ENCODE data around the gene AKAP1. TPM values are rescaled to one million over a fixed set of nuclear protein-coding genes. Genes with fewer than 3 reads are reported as not detected.

The AKAP1 gene
- total and polyA plus RNA-seq, 9 donors = 20.0 to 45.2 (median 30.4) TPM

- TF ChIP-seq EP300 (IDR thresholded peaks at IDR 0.05) (no peak), POLR2A (IDR thresholded peaks at IDR 0.05) (no peak)
- TF ChIP-seq, protein P1, sequence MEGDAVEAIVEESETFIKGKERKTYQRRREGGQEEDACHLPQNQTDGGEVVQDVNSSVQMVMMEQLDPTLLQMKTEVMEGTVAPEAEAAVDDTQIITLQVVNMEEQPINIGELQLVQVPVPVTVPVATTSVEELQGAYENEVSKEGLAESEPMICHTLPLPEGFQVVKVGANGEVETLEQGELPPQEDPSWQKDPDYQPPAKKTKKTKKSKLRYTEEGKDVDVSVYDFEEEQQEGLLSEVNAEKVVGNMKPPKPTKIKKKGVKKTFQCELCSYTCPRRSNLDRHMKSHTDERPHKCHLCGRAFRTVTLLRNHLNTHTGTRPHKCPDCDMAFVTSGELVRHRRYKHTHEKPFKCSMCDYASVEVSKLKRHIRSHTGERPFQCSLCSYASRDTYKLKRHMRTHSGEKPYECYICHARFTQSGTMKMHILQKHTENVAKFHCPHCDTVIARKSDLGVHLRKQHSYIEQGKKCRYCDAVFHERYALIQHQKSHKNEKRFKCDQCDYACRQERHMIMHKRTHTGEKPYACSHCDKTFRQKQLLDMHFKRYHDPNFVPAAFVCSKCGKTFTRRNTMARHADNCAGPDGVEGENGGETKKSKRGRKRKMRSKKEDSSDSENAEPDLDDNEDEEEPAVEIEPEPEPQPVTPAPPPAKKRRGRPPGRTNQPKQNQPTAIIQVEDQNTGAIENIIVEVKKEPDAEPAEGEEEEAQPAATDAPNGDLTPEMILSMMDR (IDR thresholded peaks at IDR 0.05) = no peak
- WGBS, 3 donors = 90 to 94% (median 92%) methylated on average over 5 of the region's 5 CpGs
These were observed 61.2 kb downstream of the AKAP1 start for GRCh38 chr17:57146273-57146672.

DNA sequence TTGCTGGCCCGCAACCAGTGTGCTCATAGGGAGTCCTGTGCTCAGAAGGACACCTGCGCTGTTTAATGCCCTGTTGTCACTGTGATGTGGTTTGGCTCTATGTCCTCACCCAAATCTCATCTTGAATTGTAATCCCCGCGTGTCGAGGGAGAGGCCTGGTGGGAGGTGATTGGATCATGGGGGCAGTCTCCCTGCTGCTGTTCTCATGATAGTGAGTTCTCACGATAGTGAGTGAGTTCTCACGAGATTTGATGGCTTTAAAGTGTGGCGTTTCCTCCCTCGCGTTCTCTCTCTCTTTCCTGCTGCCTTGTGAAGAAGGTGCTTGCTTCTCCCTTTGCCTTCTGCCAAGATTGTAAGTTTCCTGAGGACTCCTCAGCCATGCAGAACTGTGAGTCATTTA lies 66.8 kb downstream of the AKAP1 start:
- 81 to 83% (median 82%) methylated on average over 10 of the region's 10 CpGs for WGBS, 3 donors
- no peaks in the 10 kb centered on the region for H3K27me3 ChIP-seq
- H3K36me3 ChIP-seq = no peaks in the 10 kb centered on the region
- no peaks in the 10 kb centered on the region for H3K9me3 ChIP-seq
- TF ChIP-seq, protein P1 (IDR thresholded peaks at IDR 0.05) = no peak
- no peak for TF ChIP-seq POLR2A (IDR thresholded peaks at IDR 0.05)
- TF ChIP-seq EP300 (IDR thresholded peaks at IDR 0.05) = no peak
- H3K27ac ChIP-seq = no peak overlapping the region
- H3K4me3 ChIP-seq = no peak overlapping the region
- H3K4me1 ChIP-seq (ENCODE audit: insufficient read depth) = no peaks in the 10 kb centered on the region
- DNase-seq = no peak
- intact Hi-C loops (cut with DNase I) = no loop called here

More at GRCh38 chr17:57146273-57146672, 61.2 kb downstream of the AKAP1 start:
- no peak overlapping the region for H3K27ac ChIP-seq
- no peak for DNase-seq
- H3K4me3 ChIP-seq = no peak overlapping the region
- H3K9me3 ChIP-seq = no peaks in the 10 kb centered on the region
- no peaks in the 10 kb centered on the region for H3K36me3 ChIP-seq
- intact Hi-C loops (cut with DNase I) = no loop called here
- no peaks in the 10 kb centered on the region for H3K27me3 ChIP-seq
- H3K4me1 ChIP-seq (ENCODE audit: insufficient read depth) = no peaks in the 10 kb centered on the region

DNA sequence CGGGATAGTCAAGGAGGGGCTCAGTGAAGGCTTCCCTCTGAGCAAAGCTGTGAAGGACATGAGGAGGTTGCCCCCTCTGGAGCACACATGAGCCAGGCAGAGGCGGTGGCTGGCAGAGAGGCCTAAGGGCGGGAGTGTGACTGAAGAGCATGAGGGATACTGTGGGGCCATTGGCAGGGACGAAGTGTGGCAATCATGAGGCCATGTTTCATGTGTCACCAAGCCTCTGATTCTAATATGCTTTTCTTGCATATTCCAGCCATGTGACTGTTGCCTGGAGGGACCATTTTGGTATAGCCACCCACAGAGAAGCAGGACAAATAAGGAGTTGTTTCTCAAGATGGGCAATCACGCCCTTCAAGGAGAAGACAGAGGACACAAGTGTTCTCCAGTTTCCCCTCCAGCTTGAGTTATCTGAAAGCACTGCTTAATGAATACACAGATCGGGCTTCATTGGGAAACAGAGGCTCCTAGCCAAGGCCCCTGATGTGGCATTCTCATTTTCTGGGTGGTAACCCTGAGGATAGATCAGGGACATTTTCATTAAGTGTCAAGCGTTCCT lies 68.0 kb downstream of the AKAP1 start:
- Histone ChIP-seq H3K4me3 (no peak overlapping the region), H3K4me1 (ENCODE audit: insufficient read depth) (no peaks in the 10 kb centered on the region), H3K27ac (no peak overlapping the region), H3K27me3 (no peaks in the 10 kb centered on the region), H3K36me3 (no peaks in the 10 kb centered on the region), H3K9me3 (no peaks in the 10 kb centered on the region)
- no peak for DNase-seq
- 85 to 92% (median 88%) methylated on average over 7 of the region's 7 CpGs for WGBS, 3 donors
- intact Hi-C loops (cut with DNase I) = no loop called here
- no peak for TF ChIP-seq EP300 (IDR thresholded peaks at IDR 0.05)
- TF ChIP-seq, protein P1 (IDR thresholded peaks at IDR 0.05) = no peak

- 83 to 87% (median 84%) methylated on average over 2 of the region's 2 CpGs for whole genome bisulfite sequencing, 3 donors
These were observed 69.9 kb downstream of the AKAP1 start for GRCh38 chr17:57154921-57155320.

More at GRCh38 chr17:57154921-57155320, 69.9 kb downstream of the AKAP1 start:
- intact Hi-C loops (cut with DNase I) = no loop called here
- Histone ChIP-seq H3K4me1 (ENCODE audit: insufficient read depth) (no peaks in the 10 kb centered on the region), H3K27me3 (no peaks in the 10 kb centered on the region), H3K36me3 (no peaks in the 10 kb centered on the region), H3K27ac (no peak overlapping the region), H3K4me3 (no peak overlapping the region), H3K9me3 (no peaks in the 10 kb centered on the region)
- DNase-seq = no peak
- no peak for TF ChIP-seq EP300 (IDR thresholded peaks at IDR 0.05)
- TF ChIP-seq, protein P1 (IDR thresholded peaks at IDR 0.05) = no peak

Measured in ovary (tissue), 9 donors.